Colon (tissue), 2 donors: ENCODE measurements around the gene RCAN2.

Experiments used
- FAIRE-seq: peaks from 2 replicates; lab custom pipeline; 2012; peaks lifted over from hg19 to GRCh38; lab: Jason Lieb, UNC
- donor health status: control.
- donor health status: control.

RCAN2 gene

GRCh38 chr6:46491201-46491627 lies at the start of gene RCAN2:
Gene RCAN2 (minus strand): TSS chr6:46491449.
- FAIRE-seq: no peak

- FAIRE-seq: no peak
Observed at GRCh38 chr6:46539866-46540265, 48.6 kb upstream of the RCAN2 start.

GRCh38 chr6:46538800-46539480 lies 47.7 kb upstream of the RCAN2 start:
- no peak for FAIRE-seq

GRCh38 chr6:46530896-46531295 lies 39.6 kb upstream of the RCAN2 start:
- FAIRE-seq: no peak

GRCh38 chr6:46528961-46529750 lies 37.9 kb upstream of the RCAN2 start:
- FAIRE-seq: no peak

- no peak for FAIRE-seq
Observed at GRCh38 chr6:46526607-46527006, 35.4 kb upstream of the RCAN2 start.

GRCh38 chr6:46525583-46525982 lies 34.3 kb upstream of the RCAN2 start:
- FAIRE-seq: no peak

GRCh38 chr6:46521464-46521971 lies 30.3 kb upstream of the RCAN2 start:
- FAIRE-seq: no peak

GRCh38 chr6:46517202-46517601 lies 26.0 kb upstream of the RCAN2 start:
- no peak for FAIRE-seq

GRCh38 chr6:46513533-46513932 lies 22.3 kb upstream of the RCAN2 start:
- FAIRE-seq: no peak

GRCh38 chr6:46511320-46511719 lies 20.1 kb upstream of the RCAN2 start:
- no peak for FAIRE-seq

GRCh38 chr6:46510651-46511050 lies 19.4 kb upstream of the RCAN2 start:
- no peak for FAIRE-seq

GRCh38 chr6:46509981-46510510 lies 18.8 kb upstream of the RCAN2 start:
- no peak for FAIRE-seq

- no peak for FAIRE-seq
Observed at GRCh38 chr6:46509063-46509462, 17.8 kb upstream of the RCAN2 start.

GRCh38 chr6:46507426-46507825 lies 16.2 kb upstream of the RCAN2 start:
- no peak for FAIRE-seq

GRCh38 chr6:46505693-46506512 lies 14.7 kb upstream of the RCAN2 start:
- no peak for FAIRE-seq

- peak; percentile 14 for FAIRE-seq
Observed at GRCh38 chr6:46504242-46504641, 13.0 kb upstream of the RCAN2 start.

- no peak for FAIRE-seq
Observed at GRCh38 chr6:46502486-46503119, 11.4 kb upstream of the RCAN2 start.

GRCh38 chr6:46501136-46502089 lies 10.2 kb upstream of the RCAN2 start:
- FAIRE-seq: no peak

- FAIRE-seq: no peak
Observed at GRCh38 chr6:46500382-46500781, 9.1 kb upstream of the RCAN2 start.
